ENCODE results near the gene C17orf58. TPM values are rescaled to one million over a fixed set of nuclear protein-coding genes. Genes with fewer than 3 reads are reported as not detected.

Gene C17orf58
- polyA plus RNA-seq, 3 donors: 2.9 to 6.7 (median 4.0) TPM

DNA sequence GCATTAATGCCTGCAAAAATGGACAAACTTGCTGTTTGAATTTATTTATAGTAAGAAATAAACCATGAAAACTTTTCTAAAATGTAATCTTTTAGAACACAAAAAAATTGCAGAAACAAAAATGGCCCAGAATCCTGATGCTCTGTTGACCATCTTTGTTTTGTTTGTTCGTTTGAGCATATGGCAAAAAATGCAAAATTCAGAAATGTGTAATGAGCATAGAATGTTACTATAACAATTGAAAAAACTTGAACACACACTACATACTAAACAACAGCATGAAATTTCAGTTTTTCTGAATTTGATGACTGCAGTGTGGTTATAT, 38.1 kb upstream of the C17orf58 start:
- intact Hi-C loops (cut with micrococcal nuclease): loop anchor here in 1 of 2 donors (10.0 kb wide), 1 partner anchor 70 kb away; no protein-coding TSS in a partner anchor
- TF ChIP-seq, protein P1, sequence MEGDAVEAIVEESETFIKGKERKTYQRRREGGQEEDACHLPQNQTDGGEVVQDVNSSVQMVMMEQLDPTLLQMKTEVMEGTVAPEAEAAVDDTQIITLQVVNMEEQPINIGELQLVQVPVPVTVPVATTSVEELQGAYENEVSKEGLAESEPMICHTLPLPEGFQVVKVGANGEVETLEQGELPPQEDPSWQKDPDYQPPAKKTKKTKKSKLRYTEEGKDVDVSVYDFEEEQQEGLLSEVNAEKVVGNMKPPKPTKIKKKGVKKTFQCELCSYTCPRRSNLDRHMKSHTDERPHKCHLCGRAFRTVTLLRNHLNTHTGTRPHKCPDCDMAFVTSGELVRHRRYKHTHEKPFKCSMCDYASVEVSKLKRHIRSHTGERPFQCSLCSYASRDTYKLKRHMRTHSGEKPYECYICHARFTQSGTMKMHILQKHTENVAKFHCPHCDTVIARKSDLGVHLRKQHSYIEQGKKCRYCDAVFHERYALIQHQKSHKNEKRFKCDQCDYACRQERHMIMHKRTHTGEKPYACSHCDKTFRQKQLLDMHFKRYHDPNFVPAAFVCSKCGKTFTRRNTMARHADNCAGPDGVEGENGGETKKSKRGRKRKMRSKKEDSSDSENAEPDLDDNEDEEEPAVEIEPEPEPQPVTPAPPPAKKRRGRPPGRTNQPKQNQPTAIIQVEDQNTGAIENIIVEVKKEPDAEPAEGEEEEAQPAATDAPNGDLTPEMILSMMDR (IDR thresholded peaks at IDR 0.05): no peak
- Histone ChIP-seq H4K20me1 (ENCODE audit: insufficient read depth, low read length) (no peaks in the 10 kb centered on the region), H3K27me3 (ENCODE audit: control insufficient read depth in 2 of 2, insufficient read depth in 2 of 2, low read length in 2 of 2) (no peaks in the 10 kb centered on the region), H2AFZ (ENCODE audit: insufficient read depth, low read depth, low read length, poor library complexity, severe bottlenecking) (peak overlapping the region; percentile 55), H3K4me3 (replicated peaks in 1 of 3; ENCODE audit: low read depth in 2 of 3, low read length in 3 of 3) (no peak overlapping the region), H3K36me3 (replicated peaks in 1 of 2; ENCODE audit: control insufficient read depth in 1 of 2, insufficient read depth in 2 of 2, low read length in 2 of 2) (peaks cover 10 to 16% of the 10 kb centered on the region in 2 donors), H3K9me3 (replicated peaks in 1 of 2; ENCODE audit: control insufficient read depth in 1 of 2, insufficient read depth in 1 of 2, low read length in 2 of 2) (no peaks in the 10 kb centered on the region), H3K79me2 (ENCODE audit: insufficient read depth, low read length) (peaks cover 40% of the 10 kb centered on the region), H3K27ac (ENCODE audit: low read depth in 1 of 2, low read length in 2 of 2) (no peak overlapping the region), H3K4me2 (replicated peaks; ENCODE audit: extremely low read depth, low read length, poor library complexity, severe bottlenecking) (no peak overlapping the region), H3K4me1 (ENCODE audit: control insufficient read depth in 1 of 2, insufficient read depth in 2 of 2, low read length in 2 of 2) (peaks cover 16 to 24% of the 10 kb centered on the region in 2 donors), H3K9ac (ENCODE audit: insufficient read depth, low read length, poor library complexity, severe bottlenecking) (no peak overlapping the region)
- H3K27me3 Mint-ChIP-seq (ENCODE audit: low read depth in 3 of 3): peaks cover 1 to 2% (median 1%) of the 10 kb centered on the region in 3 donors
- no peak overlapping the region for H3K4me3 Mint-ChIP-seq
- no CpG with 5 or more reads among the region's 1 CpG for WGBS (ENCODE audit: insufficient coverage)
- DNase-seq: no peak
- H3K27ac Mint-ChIP-seq: no peak overlapping the region
- peaks cover 0 to 4% (median 0%) of the 10 kb centered on the region in 7 donors for H3K9me3 Mint-ChIP-seq
- peaks cover 15 to 17% of the 10 kb centered on the region in 2 donors for H3K36me3 Mint-ChIP-seq
- peaks cover 15% of the 10 kb centered on the region for H3K4me1 Mint-ChIP-seq

DNA sequence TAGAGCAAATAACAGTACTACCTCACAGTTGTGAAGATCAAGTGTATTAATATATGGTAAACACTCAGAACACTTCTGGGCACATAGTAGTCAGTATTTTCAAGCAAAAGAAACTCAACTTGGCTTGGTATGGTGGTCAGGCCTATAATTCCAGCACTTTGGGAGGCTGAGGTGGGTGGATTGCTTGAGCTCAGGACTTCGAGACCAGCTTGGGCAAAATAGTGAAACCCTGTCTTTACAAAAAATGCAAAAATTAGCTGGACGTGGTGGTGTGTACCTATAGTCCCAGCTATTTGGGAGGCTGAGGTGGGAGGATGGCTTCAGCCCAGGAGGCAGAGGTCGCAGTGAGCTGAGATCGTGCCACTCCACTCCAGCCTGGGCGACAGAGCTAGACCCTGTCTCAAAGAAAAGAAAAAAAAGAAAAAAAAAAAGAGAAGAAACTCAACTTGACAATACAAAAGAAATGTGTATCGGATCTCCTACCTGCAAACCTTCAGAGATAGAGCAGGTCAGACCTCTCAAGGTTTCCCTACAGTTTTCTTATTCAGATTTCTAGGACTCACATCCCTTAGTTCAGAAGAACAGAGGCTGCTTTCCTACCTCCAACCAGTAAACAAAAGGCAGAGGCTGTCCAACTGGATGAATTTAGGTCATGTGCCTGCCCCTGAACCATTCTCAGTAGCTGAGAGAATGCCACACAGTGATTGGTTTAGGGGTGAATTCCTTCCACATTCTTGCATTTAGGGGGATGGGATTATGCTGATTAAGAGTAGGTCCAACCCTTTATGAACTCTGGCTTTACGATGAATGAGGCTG, 37.6 kb upstream of the C17orf58 start:
- H3K36me3 ChIP-seq (replicated peaks in 1 of 2; ENCODE audit: control insufficient read depth in 1 of 2, insufficient read depth in 2 of 2, low read length in 2 of 2): peaks cover 7 to 11% of the 10 kb centered on the region in 2 donors
- peaks cover 11 to 13% of the 10 kb centered on the region in 2 donors for H3K36me3 Mint-ChIP-seq
- peaks cover 0 to 4% (median 0%) of the 10 kb centered on the region in 7 donors for H3K9me3 Mint-ChIP-seq
- no peak overlapping the region for H3K27ac ChIP-seq (ENCODE audit: low read depth in 1 of 2, low read length in 2 of 2)
- intact Hi-C loops (cut with micrococcal nuclease): loop anchor here in 1 of 2 donors (10.0 kb wide), 1 partner anchor 71 kb away; no protein-coding TSS in a partner anchor
- H3K4me1 Mint-ChIP-seq: peaks cover 15% of the 10 kb centered on the region
- H4K20me1 ChIP-seq (ENCODE audit: insufficient read depth, low read length): no peaks in the 10 kb centered on the region
- no peak overlapping the region for H3K4me3 ChIP-seq (replicated peaks in 1 of 3; ENCODE audit: low read depth in 2 of 3, low read length in 3 of 3)
- H3K9me3 ChIP-seq (replicated peaks in 1 of 2; ENCODE audit: control insufficient read depth in 1 of 2, insufficient read depth in 1 of 2, low read length in 2 of 2): no peaks in the 10 kb centered on the region
- no peak overlapping the region for H3K9ac ChIP-seq (ENCODE audit: insufficient read depth, low read length, poor library complexity, severe bottlenecking)
- H3K27me3 Mint-ChIP-seq (ENCODE audit: low read depth in 3 of 3): peaks cover 1 to 2% (median 1%) of the 10 kb centered on the region in 3 donors
- peak overlapping the region in 1 of 7 donors; percentile 61 for H3K27ac Mint-ChIP-seq
- H3K4me3 Mint-ChIP-seq: no peak overlapping the region
- H3K79me2 ChIP-seq (ENCODE audit: insufficient read depth, low read length): peaks cover 34% of the 10 kb centered on the region
- WGBS (ENCODE audit: insufficient coverage): 100% methylated on average over 3 of the region's 7 CpGs
- H3K4me2 ChIP-seq (replicated peaks; ENCODE audit: extremely low read depth, low read length, poor library complexity, severe bottlenecking): no peak overlapping the region
- H3K27me3 ChIP-seq (ENCODE audit: control insufficient read depth in 2 of 2, insufficient read depth in 2 of 2, low read length in 2 of 2): no peaks in the 10 kb centered on the region
- H3K4me1 ChIP-seq (ENCODE audit: control insufficient read depth in 1 of 2, insufficient read depth in 2 of 2, low read length in 2 of 2): peaks cover 16 to 24% of the 10 kb centered on the region in 2 donors
- DNase-seq: no peak
- TF ChIP-seq, protein P1 (IDR thresholded peaks at IDR 0.05): no peak
- H2AFZ ChIP-seq (ENCODE audit: insufficient read depth, low read depth, low read length, poor library complexity, severe bottlenecking): peak overlapping the region; percentile 55

Data from CD14-positive monocyte (primary cell).